ENCODE data around the gene ZSCAN32. TPM values are rescaled to one million over a fixed set of nuclear protein-coding genes. Genes with fewer than 3 reads are reported as not detected.

ZSCAN32 gene
- total RNA-seq, 4 donors from 2014 or later: 12.9 to 16.1 (median 15.2) TPM

GRCh38 chr16:3434373-3434772 is 33.6 kb upstream of the ZSCAN32 start:
- no peak overlapping the region for H3K27ac ChIP-seq (replicated peaks in 1 of 4)
- intact Hi-C loops (cut with DNase I): no loop called here
- H3K36me3 ChIP-seq: peaks cover 0 to 37% (median 22%) of the 10 kb centered on the region in 4 donors
- no peak overlapping the region for H3K4me3 ChIP-seq
- DNase-seq (ENCODE audit: extremely low spot score): no peak
- H3K9me3 ChIP-seq: peaks cover 0 to 14% (median 3%) of the 10 kb centered on the region in 4 donors
- peaks cover 0 to 5% (median 0%) of the 10 kb centered on the region in 4 donors for H3K27me3 ChIP-seq
- no peak for TF ChIP-seq CTCF (IDR thresholded peaks at IDR 0.05)
- no peak for TF ChIP-seq POLR2AphosphoS5 (IDR thresholded peaks at IDR 0.05)
- no peak for TF ChIP-seq POLR2A (IDR thresholded peaks at IDR 0.05; ENCODE audit: low read depth)
- no peak for TF ChIP-seq EP300 (IDR thresholded peaks at IDR 0.05)
- no peaks in the 10 kb centered on the region for H3K4me1 ChIP-seq

- Histone ChIP-seq H3K27me3 (no peaks in the 10 kb centered on the region), H3K4me3 (peak overlapping the region; percentile 13 to 46 (median 36)), H3K4me1 (no peaks in the 10 kb centered on the region), H3K9me3 (peaks cover 0 to 6% (median 0%) of the 10 kb centered on the region in 4 donors), H3K36me3 (peaks cover 0 to 24% (median 15%) of the 10 kb centered on the region in 4 donors), H3K27ac (replicated peaks in 1 of 4) (no peak overlapping the region)
- WGBS: 72% methylated on average over 22 of the region's 26 CpGs
- no peak for TF ChIP-seq POLR2A (IDR thresholded peaks at IDR 0.05; ENCODE audit: low read depth)
- no peak for TF ChIP-seq EP300 (IDR thresholded peaks at IDR 0.05)
- TF ChIP-seq POLR2AphosphoS5 (IDR thresholded peaks at IDR 0.05): no peak
- TF ChIP-seq CTCF (IDR thresholded peaks at IDR 0.05): no peak
- intact Hi-C loops (cut with DNase I): no loop called here
- DNase-seq (ENCODE audit: extremely low spot score): no peak
Observed at GRCh38 chr16:3431779-3432219, 31.0 kb upstream of the ZSCAN32 start.

- intact Hi-C loops (cut with DNase I): no loop called here
- 56% methylated on average over 19 of the region's 29 CpGs for WGBS
- TF ChIP-seq POLR2A (IDR thresholded peaks at IDR 0.05; ENCODE audit: low read depth) (no peak), EP300 (IDR thresholded peaks at IDR 0.05) (no peak), POLR2AphosphoS5 (IDR thresholded peaks at IDR 0.05) (no peak), CTCF (IDR thresholded peaks at IDR 0.05) (no peak)
- Histone ChIP-seq H3K36me3 (peaks cover 3 to 25% (median 14%) of the 10 kb centered on the region in 4 donors), H3K9me3 (peaks cover 5 to 95% (median 83%) of the 10 kb centered on the region in 4 donors), H3K27ac (replicated peaks in 1 of 4) (no peak overlapping the region), H3K4me1 (no peaks in the 10 kb centered on the region), H3K27me3 (no peaks in the 10 kb centered on the region), H3K4me3 (no peak overlapping the region)
- no peak for DNase-seq (ENCODE audit: extremely low spot score)
Observed at GRCh38 chr16:3413730-3414379, 13.1 kb upstream of the ZSCAN32 start.

- Histone ChIP-seq H3K27me3 (no peaks in the 10 kb centered on the region), H3K27ac (replicated peaks in 1 of 4) (no peak overlapping the region), H3K36me3 (peaks cover 50 to 76% (median 66%) of the 10 kb centered on the region in 4 donors), H3K4me1 (peaks cover 0 to 6% (median 4%) of the 10 kb centered on the region in 4 donors), H3K9me3 (peaks cover 18 to 99% (median 92%) of the 10 kb centered on the region in 4 donors), H3K4me3 (no peak overlapping the region)
- TF ChIP-seq POLR2A (IDR thresholded peaks at IDR 0.05; ENCODE audit: low read depth): no peak
- no peak for TF ChIP-seq POLR2AphosphoS5 (IDR thresholded peaks at IDR 0.05)
- no peak for TF ChIP-seq EP300 (IDR thresholded peaks at IDR 0.05)
- no peak for TF ChIP-seq CTCF (IDR thresholded peaks at IDR 0.05)
- DNase-seq (ENCODE audit: extremely low spot score): no peak
- intact Hi-C loops (cut with DNase I): loop anchor here (10.0 kb wide), 1 partner anchor 86 kb away; the partner anchor contains the start of gene C16orf90
- 99% methylated on average over 12 of the region's 12 CpGs for WGBS
Observed at GRCh38 chr16:3408561-3409197, 7.9 kb upstream of the ZSCAN32 start.

Data from esophagus muscularis mucosa (tissue), 4 donors.